Pancreas (tissue), 10 donors: ENCODE data around the gene SEBOX. TPM values are rescaled to one million over a fixed set of nuclear protein-coding genes. Genes with fewer than 3 reads are reported as not detected.

Experiments
- ATAC-seq, 4 donors: fragments of 200-7000 bp; cut with Tn5 transposase; one replicate each; pipeline versions ENCODE4 v1.8.0 to v1.9.1; 2020; ENCODE audit warnings: mild to moderate bottlenecking in 4 of 4, moderate library complexity in 4 of 4
- DNase-seq, 6 donors: peaks; one replicate each; pipeline ENCODE4 v3.0.0-alpha.2; 2020
- FAIRE-seq: peaks from 2 replicates; lab custom pipeline; 2012; peaks lifted over from hg19 to GRCh38; lab: Jason Lieb, UNC
- H3K27ac ChIP-seq, 4 donors: fragments of 200-600 bp; sonication (generic); 1 replicate in 3 of 4; 2 replicates in 1 of 4; pipeline versions ENCODE4 v1.5.0 to v1.8.0; 2020
- H3K27me3 ChIP-seq, 4 donors: fragments of 200-600 bp; one replicate each; pipeline ENCODE4 v1.8.0; 2021
- H3K36me3 ChIP-seq, 3 donors: fragments of 200-600 bp; sonication (generic) in 1 of 3; one replicate each; pipeline versions ENCODE4 v1.5.0 to v1.8.0; 2020 to 2021
- H3K4me1 ChIP-seq, 3 donors: fragments of 200-600 bp; one replicate each; pipeline ENCODE4 v1.8.0; 2021
- H3K4me3 ChIP-seq, 4 donors: fragments of 200-600 bp; sonication (generic) in 2 of 4; one replicate each; pipeline versions ENCODE4 v1.5.0 to v1.8.0; 2020 to 2021
- H3K9me3 ChIP-seq, 4 donors: fragments of 200-600 bp; one replicate each; pipeline ENCODE4 v1.8.0; 2021
- WGBS, 2 donors: extraction: QIAGEN DNeasy Blood & Tissue Kit; methylation state at CpG; one replicate each; pipeline ENCODE4 v1.1.7; 2013; 5-methylcytosine and 5-hydroxymethylcytosine counted together
- intact Hi-C, 3 donors: fragments of 100-400 bp; cut with DNase I; formaldehyde crosslinking; loops; one replicate each; pipeline versions ENCODE4 v1.11.1 to v1.14.2; 2022
- polyA plus RNA-seq, 2 donors: library from polyadenylated mRNA; stranded (reverse); fragments of 200-250 nt; gene quantifications; one replicate each; pipeline ENCODE4 v1.2.3, GENCODE V29; 2013
- total RNA-seq, 6 donors: library from RNA; stranded (reverse); fragmentation: NEBNext Ultra II Directional in 4 of 6; extraction: Animal tissue kit (Norgen Biotek cat#: 25700) in 4 of 6; gene quantifications; one replicate each; pipeline versions ENCODE4 v1.2.1 to v1.2.4, GENCODE V29; 2021 to 2023
- TF ChIP-seq, protein P1 (sequence below), 4 donors: fragments of 200-600 bp; sonication (generic) in 3 of 4; IDR thresholded peaks; one replicate each; pipeline versions ENCODE4 v1.5.0 to v1.8.0; 2021; ENCODE audit warnings: antibody characterized with exemption in 4 of 4
- donor health status: healthy with polysubstance abuse.
- donor health status: DM: no; HTN: no; CAD: no; lungs with moderate emphysema.
- donor health status: DM: no; HTN: no; CAD: no.
- donor health status: control.
- donor health status: control.
- donor health status: Bipolar disorder and iron deficiency.
- donor health status: DM: yes; HTN: yes; CAD: no.
- donor health status: DM: no; HTN: no; CAD: no.
- donor health status: DM: no; HTN: no; CAD: no.
- donor health status: DM: yes; HTN: yes; CAD: no.

SEBOX gene
- total and polyA plus RNA-seq, 8 donors: not detected

DNA sequence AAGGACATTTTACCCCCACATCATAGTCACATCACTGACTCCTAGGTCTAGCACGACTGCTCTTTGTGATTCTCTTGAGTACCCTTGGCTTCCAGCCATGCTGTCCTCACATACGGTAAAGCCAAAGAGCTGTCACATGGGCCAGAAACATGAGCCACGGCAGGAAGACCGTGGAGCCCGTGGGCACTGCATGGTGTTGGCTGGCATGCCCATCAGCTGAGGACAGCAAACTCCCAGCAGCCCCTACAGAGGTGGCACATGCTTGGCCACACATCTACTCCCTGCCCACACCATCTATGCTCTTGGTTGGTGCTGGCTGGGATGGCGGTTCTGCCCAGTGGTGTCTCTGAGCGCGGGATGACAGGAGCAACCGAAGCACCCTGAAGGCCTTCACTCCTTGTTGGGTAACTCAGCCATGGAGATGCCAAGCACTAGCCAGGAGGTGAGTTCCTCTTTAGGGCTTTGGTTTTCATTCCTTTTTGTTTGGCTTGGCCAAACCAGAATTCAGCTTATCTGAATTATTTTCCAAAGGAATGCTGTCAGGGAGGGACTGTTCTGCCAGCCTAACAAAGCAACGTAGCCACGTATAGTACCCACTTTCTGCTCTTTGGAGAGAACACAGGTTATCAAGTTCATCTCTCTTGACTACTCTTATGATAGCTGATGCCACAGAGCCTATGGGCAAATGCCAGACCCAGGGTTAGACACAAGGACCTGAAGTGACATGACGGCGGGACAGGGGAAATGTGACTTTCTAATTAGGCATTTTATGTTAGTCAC, 19.4 kb downstream of the SEBOX start:
- Histone ChIP-seq H3K36me3 (peaks cover 12 to 54% (median 31%) of the 10 kb centered on the region in 3 donors), H3K4me3 (peak overlapping the region in 1 of 4 donors; percentile 22), H3K27ac (peak overlapping the region; percentile 63 to 83 (median 74)), H3K9me3 (no peaks in the 10 kb centered on the region), H3K27me3 (no peaks in the 10 kb centered on the region), H3K4me1 (peaks cover 30 to 43% (median 32%) of the 10 kb centered on the region in 3 donors)
- TF ChIP-seq, protein P1, sequence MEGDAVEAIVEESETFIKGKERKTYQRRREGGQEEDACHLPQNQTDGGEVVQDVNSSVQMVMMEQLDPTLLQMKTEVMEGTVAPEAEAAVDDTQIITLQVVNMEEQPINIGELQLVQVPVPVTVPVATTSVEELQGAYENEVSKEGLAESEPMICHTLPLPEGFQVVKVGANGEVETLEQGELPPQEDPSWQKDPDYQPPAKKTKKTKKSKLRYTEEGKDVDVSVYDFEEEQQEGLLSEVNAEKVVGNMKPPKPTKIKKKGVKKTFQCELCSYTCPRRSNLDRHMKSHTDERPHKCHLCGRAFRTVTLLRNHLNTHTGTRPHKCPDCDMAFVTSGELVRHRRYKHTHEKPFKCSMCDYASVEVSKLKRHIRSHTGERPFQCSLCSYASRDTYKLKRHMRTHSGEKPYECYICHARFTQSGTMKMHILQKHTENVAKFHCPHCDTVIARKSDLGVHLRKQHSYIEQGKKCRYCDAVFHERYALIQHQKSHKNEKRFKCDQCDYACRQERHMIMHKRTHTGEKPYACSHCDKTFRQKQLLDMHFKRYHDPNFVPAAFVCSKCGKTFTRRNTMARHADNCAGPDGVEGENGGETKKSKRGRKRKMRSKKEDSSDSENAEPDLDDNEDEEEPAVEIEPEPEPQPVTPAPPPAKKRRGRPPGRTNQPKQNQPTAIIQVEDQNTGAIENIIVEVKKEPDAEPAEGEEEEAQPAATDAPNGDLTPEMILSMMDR (IDR thresholded peaks at IDR 0.05): no peak
- DNase-seq (peak in 4 of 6 donors; percentile 43 to 56 (median 51)), ATAC-seq (peak; percentile 4 to 42 (median 27)), FAIRE-seq (no peak)
- intact Hi-C loops: no loop called here
- 18 to 20% methylated on average over 13 of the region's 13 CpGs for WGBS, 2 donors

DNA sequence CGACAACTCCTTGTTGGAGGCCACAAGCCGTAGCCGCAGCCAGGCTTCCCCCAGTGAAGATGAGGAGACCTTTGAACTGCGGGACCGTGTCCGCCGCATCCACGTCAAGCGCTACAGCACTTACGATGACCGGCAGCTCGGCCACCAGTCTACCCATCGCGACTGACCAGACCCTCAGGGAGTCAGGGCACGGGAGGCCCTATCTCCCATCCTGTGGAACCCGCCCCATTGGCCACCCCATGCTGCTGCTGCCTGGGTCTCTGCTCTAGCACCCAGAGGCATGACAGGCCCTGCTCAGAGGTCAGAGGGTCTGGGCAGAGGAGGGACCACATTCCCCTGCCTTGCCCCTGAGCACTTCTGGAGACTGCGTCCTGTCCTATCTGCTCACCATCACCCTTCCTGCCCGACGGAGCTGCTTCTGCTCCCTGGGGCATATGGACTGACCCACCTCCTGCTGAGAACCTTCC, 20.5 kb downstream of the SEBOX start:
- intact Hi-C loops: no loop called here
- Histone ChIP-seq H3K27me3 (no peaks in the 10 kb centered on the region), H3K27ac (peak overlapping the region in 2 of 4 donors; percentile 77 to 83), H3K4me1 (peaks cover 30 to 43% (median 32%) of the 10 kb centered on the region in 3 donors), H3K4me3 (no peak overlapping the region), H3K9me3 (no peaks in the 10 kb centered on the region), H3K36me3 (peaks cover 12 to 62% (median 25%) of the 10 kb centered on the region in 3 donors)
- no peak for DNase-seq
- ATAC-seq: no peak
- WGBS, 2 donors: 90 to 92% methylated on average over 19 of the region's 19 CpGs
- TF ChIP-seq, protein P1 (IDR thresholded peaks at IDR 0.05): no peak
- FAIRE-seq: no peak

DNA sequence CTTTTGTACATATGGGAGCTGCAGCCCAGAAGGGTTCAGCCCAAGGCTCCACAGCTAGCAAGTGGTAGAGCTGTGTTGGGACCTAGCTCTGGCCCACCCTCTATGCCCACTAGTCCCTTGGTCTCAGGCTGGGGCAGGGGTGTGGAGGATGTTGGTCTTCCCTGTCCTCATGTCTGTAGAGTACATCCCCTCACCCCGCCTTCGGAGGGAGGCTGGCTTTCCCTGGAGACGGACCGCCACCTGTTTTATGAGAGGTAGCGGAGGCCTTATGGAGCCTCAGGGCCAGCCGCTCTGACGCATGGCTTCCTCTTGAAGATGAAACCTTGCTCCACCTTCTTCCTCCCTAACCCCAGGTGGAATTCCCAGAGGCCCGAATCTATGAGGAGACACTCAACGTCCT, 21.0 kb downstream of the SEBOX start:
- no peak overlapping the region for H3K4me3 ChIP-seq
- FAIRE-seq (no peak), DNase-seq (no peak), ATAC-seq (no peak)
- 94% methylated on average over 9 of the region's 9 CpGs for WGBS, 2 donors
- intact Hi-C loops: no loop called here
- peak overlapping the region in 2 of 4 donors; percentile 77 to 83 for H3K27ac ChIP-seq
- H3K9me3 ChIP-seq: no peaks in the 10 kb centered on the region
- peaks cover 12 to 62% (median 25%) of the 10 kb centered on the region in 3 donors for H3K36me3 ChIP-seq
- TF ChIP-seq, protein P1 (IDR thresholded peaks at IDR 0.05): no peak
- H3K4me1 ChIP-seq: peaks cover 30 to 43% (median 32%) of the 10 kb centered on the region in 3 donors
- H3K27me3 ChIP-seq: no peaks in the 10 kb centered on the region

DNA sequence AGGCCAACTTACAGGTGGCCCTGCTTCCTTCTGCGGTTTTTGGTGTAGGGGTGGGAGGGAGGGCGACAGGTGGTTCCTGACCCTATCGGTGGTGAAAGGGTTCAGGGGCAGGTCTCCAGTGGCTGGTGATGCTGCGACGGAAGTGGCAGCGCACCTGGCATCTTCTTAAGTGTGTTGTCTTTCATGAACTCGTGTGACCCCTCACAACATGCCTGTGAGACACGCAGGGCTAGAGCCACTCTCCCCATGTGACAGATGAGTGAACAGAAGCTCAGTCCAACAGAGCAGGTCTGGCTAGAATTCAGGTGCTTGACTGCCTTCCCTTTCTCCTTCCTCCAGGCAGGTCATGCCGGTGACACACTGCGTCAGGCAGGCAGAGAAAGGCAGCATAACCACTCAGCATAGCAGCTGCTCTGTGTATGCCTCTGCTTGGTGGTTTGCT, 21.5 kb downstream of the SEBOX start:
- intact Hi-C loops: no loop called here
- FAIRE-seq (no peak), ATAC-seq (no peak), DNase-seq (no peak)
- Histone ChIP-seq H3K27me3 (no peaks in the 10 kb centered on the region), H3K9me3 (no peaks in the 10 kb centered on the region), H3K4me1 (peaks cover 30 to 40% (median 32%) of the 10 kb centered on the region in 3 donors), H3K27ac (no peak overlapping the region), H3K36me3 (peaks cover 12 to 57% (median 25%) of the 10 kb centered on the region in 3 donors), H3K4me3 (no peak overlapping the region)
- 84 to 87% methylated on average over 10 of the region's 10 CpGs for WGBS, 2 donors
- TF ChIP-seq, protein P1 (IDR thresholded peaks at IDR 0.05): no peak
